HEK293T (cell line): ENCODE data around the gene KDM1B.

Source experiments
- ARNT ChIP-seq: fragments of 450-650 bp; IDR thresholded peaks from 2 replicates; pipeline ENCODE4 v1.6.1; 2017; ENCODE audit warnings: mild to moderate bottlenecking
- CTBP1 ChIP-seq: fragments of 450-650 bp; IDR thresholded peaks from 2 replicates; pipeline ENCODE4 v1.6.1; 2016; ENCODE audit warnings: borderline replicate concordance
- PKNOX1 ChIP-seq: fragments of 450-650 bp; IDR thresholded peaks from 2 replicates; pipeline ENCODE4 v1.6.1; 2016

GRCh38 chr6:18253635-18254034 lies 98.4 kb downstream of the KDM1B start:
- no peak for TF ChIP-seq CTBP1
- TF ChIP-seq PKNOX1 = no peak
- no peak for TF ChIP-seq ARNT
